ENCODE data around the gene EFHC2. TPM values are rescaled to one million over a fixed set of nuclear protein-coding genes. Genes with fewer than 3 reads are reported as not detected.
A peak's percentile ranks its signal among the peaks of the same experiment; 100 is the strongest.

Gene EFHC2
- total RNA-seq, 1 experiment from 2014 or later = not detected

GRCh38 chrX:44183329-44183728 lies 160.1 kb downstream of the EFHC2 start:
- H3K9me3 ChIP-seq (ENCODE audit: control insufficient read depth in 1 of 2, insufficient read depth in 1 of 2, low read depth in 1 of 2, low read length in 2 of 2) = no peaks in the 10 kb centered on the region
- no peaks in the 10 kb centered on the region for H3K27me3 ChIP-seq (ENCODE audit: insufficient read depth, low read length)
- TF ChIP-seq ELF1 (IDR thresholded peaks at IDR 0.05; ENCODE audit: borderline replicate concordance, low read depth) (no peak), CTCF (IDR thresholded peaks at IDR 0.05 in 2 of 3, conservative IDR thresholded peaks at IDR 0.05 in 1 of 3; ENCODE audit: borderline replicate concordance in 1 of 3, insufficient read depth in 1 of 3, low read depth in 2 of 3, low read length in 2 of 3) (peak in 1 of 3 experiments; percentile 10; a peak in 1 of 6 replicates)
- no peak overlapping the region for H3K4me2 ChIP-seq (ENCODE audit: low read length)
- H3K9me2 ChIP-seq (ENCODE audit: insufficient read depth) = no peaks in the 10 kb centered on the region
- no peak overlapping the region for H3K9ac ChIP-seq (ENCODE audit: low read length)
- H3K4me1 ChIP-seq (ENCODE audit: control insufficient read depth in 1 of 2, insufficient read depth in 2 of 2, low read length in 2 of 2) = peaks cover 2 to 7% of the 10 kb centered on the region in 2 experiments; a peak in 3 of 4 replicates
- no peak for ATAC-seq
- H3K79me2 ChIP-seq (ENCODE audit: insufficient read depth, low read length) = no peaks in the 10 kb centered on the region
- RAD21 ChIA-PET (ENCODE audit: low non-redundant PET in 1 of 2, low total read pairs in 2 of 2, uncharacterized antibody in 2 of 2, unreplicated experiment in 2 of 2) = no interaction called here
- CTCF ChIA-PET = no interaction called here
- no peak overlapping the region for H3K27ac ChIP-seq (ENCODE audit: low read depth, low read length)
- POLR2A ChIA-PET = no interaction called here
- H3K36me3 ChIP-seq (ENCODE audit: control insufficient read depth in 1 of 2, insufficient read depth in 2 of 2, low read length in 2 of 2) = no peaks in the 10 kb centered on the region
- H2AFZ ChIP-seq (ENCODE audit: low read depth, low read length, poor library complexity, severe bottlenecking) = no peak overlapping the region
- DNase-seq (ENCODE audit: low read depth, low spot score) = no peak
- intact Hi-C loops (cut with micrococcal nuclease) = no loop called here
- no TSS peak for BruUV-seq (replicated peaks)
- H4K20me1 ChIP-seq (ENCODE audit: insufficient read depth) = no peaks in the 10 kb centered on the region
- H3K4me3 ChIP-seq (replicated peaks in 1 of 2; ENCODE audit: low read depth in 1 of 2, low read length in 2 of 2) = no peak overlapping the region

DNA sequence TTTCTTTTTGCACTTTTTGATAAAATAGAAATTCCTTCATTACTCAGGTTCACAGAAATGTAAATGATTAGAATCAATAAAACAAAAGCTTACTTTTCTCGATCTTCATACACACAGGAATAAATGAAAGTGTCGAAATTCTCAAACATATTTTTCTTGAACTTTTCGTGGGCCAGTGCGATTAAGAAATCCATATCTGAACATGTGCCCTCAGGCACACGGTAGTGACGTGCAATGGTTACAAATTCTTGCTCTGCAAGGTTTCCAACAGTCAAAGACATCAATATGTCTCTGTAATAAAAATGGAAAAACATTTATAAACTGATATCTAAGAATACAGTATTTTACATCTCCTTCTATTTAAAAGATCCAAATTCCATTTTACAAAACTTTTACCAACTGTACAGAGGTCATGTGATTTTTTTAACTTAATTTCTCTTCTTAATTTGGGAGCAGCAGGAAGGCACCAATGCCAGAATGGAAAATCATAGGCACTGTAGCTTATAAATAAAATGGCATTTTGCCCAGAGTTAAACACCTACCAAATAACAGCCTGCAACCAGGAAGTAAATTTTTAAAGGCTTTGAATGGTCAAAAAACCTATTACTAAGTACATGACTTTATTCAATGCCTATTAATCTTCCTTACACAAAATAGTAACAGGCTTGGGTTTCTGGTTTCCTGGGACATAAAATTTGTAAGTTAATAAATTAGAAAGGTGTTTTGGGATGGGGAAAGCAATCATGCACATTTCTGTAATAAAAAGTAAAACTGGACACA lies 165.0 kb downstream of the EFHC2 start:
- no peak overlapping the region for H3K4me2 ChIP-seq (ENCODE audit: low read length)
- RAD21 ChIA-PET (ENCODE audit: low non-redundant PET in 1 of 2, low total read pairs in 2 of 2, uncharacterized antibody in 2 of 2, unreplicated experiment in 2 of 2) = no interaction called here
- no TSS peak for BruUV-seq (replicated peaks)
- CTCF ChIA-PET = no interaction called here
- H3K36me3 ChIP-seq (ENCODE audit: control insufficient read depth in 1 of 2, insufficient read depth in 2 of 2, low read length in 2 of 2) = no peaks in the 10 kb centered on the region
- POLR2A ChIA-PET = no interaction called here
- H3K4me3 ChIP-seq (replicated peaks in 1 of 2; ENCODE audit: low read depth in 1 of 2, low read length in 2 of 2) = no peak overlapping the region
- no peak overlapping the region for H3K9ac ChIP-seq (ENCODE audit: low read length)
- DNase-seq (ENCODE audit: low read depth, low spot score) (no peak), ATAC-seq (no peak)
- no peaks in the 10 kb centered on the region for H3K79me2 ChIP-seq (ENCODE audit: insufficient read depth, low read length)
- H2AFZ ChIP-seq (ENCODE audit: low read depth, low read length, poor library complexity, severe bottlenecking) = no peak overlapping the region
- H4K20me1 ChIP-seq (ENCODE audit: insufficient read depth) = no peaks in the 10 kb centered on the region
- no peaks in the 10 kb centered on the region for H3K9me3 ChIP-seq (ENCODE audit: control insufficient read depth in 1 of 2, insufficient read depth in 1 of 2, low read depth in 1 of 2, low read length in 2 of 2)
- H3K27ac ChIP-seq (ENCODE audit: low read depth, low read length) = no peak overlapping the region
- intact Hi-C loops (cut with micrococcal nuclease) = no loop called here
- no peaks in the 10 kb centered on the region for H3K4me1 ChIP-seq (ENCODE audit: control insufficient read depth in 1 of 2, insufficient read depth in 2 of 2, low read length in 2 of 2)
- H3K27me3 ChIP-seq (ENCODE audit: insufficient read depth, low read length) = no peaks in the 10 kb centered on the region
- H3K9me2 ChIP-seq (ENCODE audit: insufficient read depth) = no peaks in the 10 kb centered on the region
- TF ChIP-seq, protein P1, sequence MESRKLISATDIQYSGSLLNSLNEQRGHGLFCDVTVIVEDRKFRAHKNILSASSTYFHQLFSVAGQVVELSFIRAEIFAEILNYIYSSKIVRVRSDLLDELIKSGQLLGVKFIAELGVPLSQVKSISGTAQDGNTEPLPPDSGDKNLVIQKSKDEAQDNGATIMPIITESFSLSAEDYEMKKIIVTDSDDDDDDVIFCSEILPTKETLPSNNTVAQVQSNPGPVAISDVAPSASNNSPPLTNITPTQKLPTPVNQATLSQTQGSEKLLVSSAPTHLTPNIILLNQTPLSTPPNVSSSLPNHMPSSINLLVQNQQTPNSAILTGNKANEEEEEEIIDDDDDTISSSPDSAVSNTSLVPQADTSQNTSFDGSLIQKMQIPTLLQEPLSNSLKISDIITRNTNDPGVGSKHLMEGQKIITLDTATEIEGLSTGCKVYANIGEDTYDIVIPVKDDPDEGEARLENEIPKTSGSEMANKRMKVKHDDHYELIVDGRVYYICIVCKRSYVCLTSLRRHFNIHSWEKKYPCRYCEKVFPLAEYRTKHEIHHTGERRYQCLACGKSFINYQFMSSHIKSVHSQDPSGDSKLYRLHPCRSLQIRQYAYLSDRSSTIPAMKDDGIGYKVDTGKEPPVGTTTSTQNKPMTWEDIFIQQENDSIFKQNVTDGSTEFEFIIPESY (IDR thresholded peaks at IDR 0.05; ENCODE audit: extremely low read depth, insufficient replicate concordance, low read length) = no peak
- TF ChIP-seq YY1 (IDR thresholded peaks at IDR 0.05; ENCODE audit: extremely low read depth, insufficient replicate concordance, low read depth, low read length) (no peak), ELF1 (IDR thresholded peaks at IDR 0.05; ENCODE audit: borderline replicate concordance, low read depth) (no peak), ZNF274 (IDR thresholded peaks at IDR 0.05; ENCODE audit: low read depth, low read length) (no peak), CTCF (IDR thresholded peaks at IDR 0.05 in 2 of 3, conservative IDR thresholded peaks at IDR 0.05 in 1 of 3; ENCODE audit: borderline replicate concordance in 1 of 3, insufficient read depth in 1 of 3, low read depth in 2 of 3, low read length in 2 of 3) (no peak), RAD21 (IDR thresholded peaks at IDR 0.05; ENCODE audit: low read depth) (no peak), SP1 (IDR thresholded peaks at IDR 0.05; ENCODE audit: low read depth) (no peak), ZFX (IDR thresholded peaks at IDR 0.05) (no peak)
